HepG2 (cell line): Measurements from ENCODE around the gene TECTA. TPM values are rescaled to one million over a fixed set of nuclear protein-coding genes. Genes with fewer than 3 reads are reported as not detected.
A peak's percentile ranks its signal among the peaks of the same experiment; 100 is the strongest.

Source experiments
- DNMT1 ChIP-seq: sonication (generic); formaldehyde crosslinking; IDR thresholded peaks from 2 replicates; pipeline ENCODE4 v1.5.1; 2020; ENCODE audit warnings: mild to moderate bottlenecking, missing genetic modification reagents
- ELF3 ChIP-seq: IDR thresholded peaks from 2 replicates; pipeline ENCODE4 v1.6.1; 2016; ENCODE audit warnings: missing genetic modification reagents, missing compliant biosample characterization
- FLYWCH1 ChIP-seq: sonication (generic); formaldehyde crosslinking; IDR thresholded peaks from 2 replicates; pipeline ENCODE4 v1.8.1; 2023; ENCODE audit warnings: mild to moderate bottlenecking, missing genetic modification reagents
- FOSL2 ChIP-seq: sonication (generic); formaldehyde crosslinking; IDR thresholded peaks from 2 replicates; pipeline ENCODE4 v1.4.0; 2020; ENCODE audit warnings: missing genetic modification reagents
- HOMEZ ChIP-seq: IDR thresholded peaks from 2 replicates; pipeline ENCODE4 v1.6.1; 2016; ENCODE audit warnings: low read depth
- IKZF4 ChIP-seq: sonication (generic); formaldehyde crosslinking; IDR thresholded peaks from 2 replicates; pipeline ENCODE4 v1.5.1; 2020; ENCODE audit warnings: borderline replicate concordance, mild to moderate bottlenecking, low read depth, missing genetic modification reagents; ENCODE audit errors: not compliant biosample characterization
- IRF2 ChIP-seq: IDR thresholded peaks from 2 replicates; pipeline ENCODE4 v1.6.1; 2018; ENCODE audit warnings: missing genetic modification reagents, missing compliant biosample characterization
- KAT2B ChIP-seq: fragments of 150-350 bp; IDR thresholded peaks from 2 replicates; pipeline ENCODE4 v1.6.1; 2014; ENCODE audit warnings: low read depth, low read length, borderline replicate concordance
- KDM3A ChIP-seq: IDR thresholded peaks from 2 replicates; pipeline ENCODE4 v1.6.1; 2018; ENCODE audit warnings: low read depth, missing compliant biosample characterization
- NCOA2 ChIP-seq: sonication (generic); formaldehyde crosslinking; IDR thresholded peaks from 2 replicates; pipeline ENCODE4 v1.8.0; 2022; ENCODE audit warnings: inconsistent platforms
- SAFB2 ChIP-seq: sonication (generic); formaldehyde crosslinking; IDR thresholded peaks from 2 replicates; pipeline ENCODE4 v1.5.1; 2020; ENCODE audit warnings: missing genetic modification reagents, low read depth, mild to moderate bottlenecking, borderline replicate concordance
- SALL2 ChIP-seq: sonication (generic); formaldehyde crosslinking; IDR thresholded peaks from 2 replicates; pipeline ENCODE4 v1.8.1; 2023; ENCODE audit warnings: mild to moderate bottlenecking, missing genetic modification reagents, inconsistent platforms
- SPEN ChIP-seq: sonication (generic); formaldehyde crosslinking; IDR thresholded peaks from 2 replicates; pipeline ENCODE4 v1.5.1; 2020; ENCODE audit warnings: low read depth, mild to moderate bottlenecking, missing genetic modification reagents
- ZBTB21 ChIP-seq: sonication (generic); formaldehyde crosslinking; IDR thresholded peaks from 2 replicates; pipeline ENCODE4 v1.4.0; 2020; ENCODE audit warnings: missing genetic modification reagents
- ZBTB3 ChIP-seq: sonication (generic); formaldehyde crosslinking; IDR thresholded peaks from 2 replicates; pipeline ENCODE4 v1.4.0; 2020; ENCODE audit warnings: low read depth, mild to moderate bottlenecking, moderate library complexity, missing genetic modification reagents, borderline replicate concordance
- ZKSCAN1 ChIP-seq: fragments of 150-350 bp; IDR thresholded peaks from 2 replicates; pipeline ENCODE4 v1.6.1; 2014; ENCODE audit warnings: low read length
- ZNF121 ChIP-seq: sonication (generic); formaldehyde crosslinking; IDR thresholded peaks from 2 replicates; pipeline ENCODE4 v1.5.0; 2020; ENCODE audit warnings: mild to moderate bottlenecking, missing genetic modification reagents
- ZNF124 ChIP-seq: sonication (generic); formaldehyde crosslinking; IDR thresholded peaks from 2 replicates; pipeline ENCODE4 v1.4.0; 2020; ENCODE audit warnings: missing genetic modification reagents
- ZNF225 ChIP-seq: sonication (generic); formaldehyde crosslinking; IDR thresholded peaks from 2 replicates; pipeline ENCODE4 v1.4.0; 2020; ENCODE audit warnings: mild to moderate bottlenecking, missing genetic modification reagents
- ZNF326 ChIP-seq: sonication (generic); formaldehyde crosslinking; IDR thresholded peaks from 2 replicates; pipeline ENCODE4 v1.4.0; 2020; ENCODE audit warnings: missing genetic modification reagents, borderline replicate concordance
- ZNF549 ChIP-seq: sonication (generic); formaldehyde crosslinking; IDR thresholded peaks from 2 replicates; pipeline ENCODE4 v1.5.0; 2020; ENCODE audit warnings: missing genetic modification reagents
- ZNF678 ChIP-seq: sonication (generic); formaldehyde crosslinking; IDR thresholded peaks from 2 replicates; pipeline ENCODE4 v1.4.0; 2020; ENCODE audit warnings: mild to moderate bottlenecking, missing genetic modification reagents
- ZNF75D ChIP-seq: sonication (generic); formaldehyde crosslinking; IDR thresholded peaks from 2 replicates; pipeline ENCODE4 v1.8.1; 2023; ENCODE audit warnings: missing genetic modification reagents, mild to moderate bottlenecking, borderline replicate concordance
- ZNF792 ChIP-seq: IDR thresholded peaks from 2 replicates; pipeline ENCODE4 v1.6.1; 2016
- polyA plus RNA-seq, 8 experiments: library from polyadenylated mRNA; depleted of rRNA in 3 of 8; stranded (reverse) in 7 of 8; unstranded in 1 of 8; fragments of >200 nt; fragmentation: Illumina TruSeq in 4 of 8; extraction: Trizol in 4 of 8; gene quantifications; 2 replicates each; pipeline versions ENCODE4 v1.2.1 to v1.2.3, GENCODE V29; 2011 to 2016; ENCODE audit warnings: low read depth in 4 of 8, missing spikeins in 1 of 8, mixed read lengths in 1 of 8; ENCODE audit not compliant: insufficient read depth in 1 of 8
- total RNA-seq, 5 experiments: library from RNA; depleted of rRNA; stranded (reverse); fragments of >200 nt; fragmentation: Illumina TruSeq; extraction: Trizol; gene quantifications; 2 replicates each; pipeline ENCODE4 v1.2.3, GENCODE V29; 2016; ENCODE audit warnings: low read depth in 1 of 5
- TF ChIP-seq, protein P1 (sequence below): sonication (generic); formaldehyde crosslinking; IDR thresholded peaks from 2 replicates; pipeline ENCODE4 v1.4.0; 2020; ENCODE audit warnings: missing genetic modification reagents
- TF ChIP-seq, protein P2 (sequence below): fragments of 450-650 bp; IDR thresholded peaks from 2 replicates; pipeline ENCODE4 v1.6.1; 2017
- TF ChIP-seq, protein P3 (sequence below): sonication (generic); formaldehyde crosslinking; IDR thresholded peaks from 2 replicates; pipeline ENCODE4 v1.5.0; 2020; ENCODE audit warnings: missing genetic modification reagents, mild to moderate bottlenecking, borderline replicate concordance

TECTA gene
- total and polyA plus RNA-seq, 2 of the 13 experiments (the other 11 are each of a cell fraction or from before 2014, with no cell fraction given) = 0.04 to 0.17 TPM

- TF ChIP-seq, protein P1, sequence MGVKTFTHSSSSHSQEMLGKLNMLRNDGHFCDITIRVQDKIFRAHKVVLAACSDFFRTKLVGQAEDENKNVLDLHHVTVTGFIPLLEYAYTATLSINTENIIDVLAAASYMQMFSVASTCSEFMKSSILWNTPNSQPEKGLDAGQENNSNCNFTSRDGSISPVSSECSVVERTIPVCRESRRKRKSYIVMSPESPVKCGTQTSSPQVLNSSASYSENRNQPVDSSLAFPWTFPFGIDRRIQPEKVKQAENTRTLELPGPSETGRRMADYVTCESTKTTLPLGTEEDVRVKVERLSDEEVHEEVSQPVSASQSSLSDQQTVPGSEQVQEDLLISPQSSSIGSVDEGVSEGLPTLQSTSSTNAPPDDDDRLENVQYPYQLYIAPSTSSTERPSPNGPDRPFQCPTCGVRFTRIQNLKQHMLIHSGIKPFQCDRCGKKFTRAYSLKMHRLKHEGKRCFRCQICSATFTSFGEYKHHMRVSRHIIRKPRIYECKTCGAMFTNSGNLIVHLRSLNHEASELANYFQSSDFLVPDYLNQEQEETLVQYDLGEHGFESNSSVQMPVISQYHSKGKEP (CRISPR knock-in tag) = no peak
- TF ChIP-seq IKZF4 (CRISPR knock-in tag) (no peak), ZNF121 (CRISPR knock-in tag) (peak; percentile 79), ELF3 (CRISPR knock-in tag) (peak; percentile 69), HOMEZ (CRISPR knock-in tag) (peak; percentile 96), FLYWCH1 (CRISPR knock-in tag) (no peak), ZNF792 (CRISPR knock-in tag) (no peak), SPEN (peak; percentile 86), NCOA2 (CRISPR knock-in tag) (peak; percentile 61), ZNF124 (peak; percentile 69; the same call in 1 of the 2 replicates), KAT2B (no peak), ZNF75D (CRISPR knock-in tag) (no peak), FOSL2 (CRISPR knock-in tag) (peak; percentile 41; the same call in 1 of the 2 replicates), SAFB2 (no peak), ZKSCAN1 (no peak), ZBTB3 (CRISPR knock-in tag) (0 out of 2 replicates have a peak, but pooled peaks have one; percentile 54), ZNF678 (CRISPR knock-in tag) (no peak), ZBTB21 (no peak), KDM3A (no peak; the same call in 1 of the 2 replicates), IRF2 (CRISPR knock-in tag) (peak; percentile 49; the same call in 1 of the 2 replicates), ZNF225 (CRISPR knock-in tag) (no peak), ZNF326 (CRISPR knock-in tag) (no peak), ZNF549 (CRISPR knock-in tag) (no peak), SALL2 (CRISPR knock-in tag) (no peak), DNMT1 (CRISPR knock-in tag) (no peak)
- TF ChIP-seq, protein P2, sequence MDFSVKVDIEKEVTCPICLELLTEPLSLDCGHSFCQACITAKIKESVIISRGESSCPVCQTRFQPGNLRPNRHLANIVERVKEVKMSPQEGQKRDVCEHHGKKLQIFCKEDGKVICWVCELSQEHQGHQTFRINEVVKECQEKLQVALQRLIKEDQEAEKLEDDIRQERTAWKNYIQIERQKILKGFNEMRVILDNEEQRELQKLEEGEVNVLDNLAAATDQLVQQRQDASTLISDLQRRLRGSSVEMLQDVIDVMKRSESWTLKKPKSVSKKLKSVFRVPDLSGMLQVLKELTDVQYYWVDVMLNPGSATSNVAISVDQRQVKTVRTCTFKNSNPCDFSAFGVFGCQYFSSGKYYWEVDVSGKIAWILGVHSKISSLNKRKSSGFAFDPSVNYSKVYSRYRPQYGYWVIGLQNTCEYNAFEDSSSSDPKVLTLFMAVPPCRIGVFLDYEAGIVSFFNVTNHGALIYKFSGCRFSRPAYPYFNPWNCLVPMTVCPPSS = no peak
- TF ChIP-seq, protein P3, sequence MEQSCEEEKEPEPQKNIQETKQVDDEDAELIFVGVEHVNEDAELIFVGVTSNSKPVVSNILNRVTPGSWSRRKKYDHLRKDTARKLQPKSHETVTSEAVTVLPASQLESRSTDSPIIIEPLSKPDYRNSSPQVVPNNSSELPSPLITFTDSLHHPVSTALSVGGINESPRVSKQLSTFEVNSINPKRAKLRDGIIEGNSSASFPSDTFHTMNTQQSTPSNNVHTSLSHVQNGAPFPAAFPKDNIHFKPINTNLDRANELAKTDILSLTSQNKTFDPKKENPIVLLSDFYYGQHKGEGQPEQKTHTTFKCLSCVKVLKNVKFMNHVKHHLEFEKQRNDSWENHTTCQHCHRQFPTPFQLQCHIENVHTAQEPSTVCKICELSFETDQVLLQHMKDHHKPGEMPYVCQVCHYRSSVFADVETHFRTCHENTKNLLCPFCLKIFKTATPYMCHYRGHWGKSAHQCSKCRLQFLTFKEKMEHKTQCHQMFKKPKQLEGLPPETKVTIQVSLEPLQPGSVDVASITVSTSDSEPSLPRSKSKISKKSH (CRISPR knock-in tag) = no peak
These were observed 130.7 kb downstream of the TECTA start (continued) for GRCh38 chr11:121231576-121232278.
